GM19193 (cell line): ENCODE measurements around the gene TSPAN9.

ENCODE experiments used
- POLR2A ChIP-seq: IDR thresholded peaks from 4 replicates; pipeline ENCODE4 v1.6.1; 2011; ENCODE audit not compliant: insufficient read depth, insufficient read length; ENCODE audit errors: extremely low read depth

TSPAN9 gene

DNA sequence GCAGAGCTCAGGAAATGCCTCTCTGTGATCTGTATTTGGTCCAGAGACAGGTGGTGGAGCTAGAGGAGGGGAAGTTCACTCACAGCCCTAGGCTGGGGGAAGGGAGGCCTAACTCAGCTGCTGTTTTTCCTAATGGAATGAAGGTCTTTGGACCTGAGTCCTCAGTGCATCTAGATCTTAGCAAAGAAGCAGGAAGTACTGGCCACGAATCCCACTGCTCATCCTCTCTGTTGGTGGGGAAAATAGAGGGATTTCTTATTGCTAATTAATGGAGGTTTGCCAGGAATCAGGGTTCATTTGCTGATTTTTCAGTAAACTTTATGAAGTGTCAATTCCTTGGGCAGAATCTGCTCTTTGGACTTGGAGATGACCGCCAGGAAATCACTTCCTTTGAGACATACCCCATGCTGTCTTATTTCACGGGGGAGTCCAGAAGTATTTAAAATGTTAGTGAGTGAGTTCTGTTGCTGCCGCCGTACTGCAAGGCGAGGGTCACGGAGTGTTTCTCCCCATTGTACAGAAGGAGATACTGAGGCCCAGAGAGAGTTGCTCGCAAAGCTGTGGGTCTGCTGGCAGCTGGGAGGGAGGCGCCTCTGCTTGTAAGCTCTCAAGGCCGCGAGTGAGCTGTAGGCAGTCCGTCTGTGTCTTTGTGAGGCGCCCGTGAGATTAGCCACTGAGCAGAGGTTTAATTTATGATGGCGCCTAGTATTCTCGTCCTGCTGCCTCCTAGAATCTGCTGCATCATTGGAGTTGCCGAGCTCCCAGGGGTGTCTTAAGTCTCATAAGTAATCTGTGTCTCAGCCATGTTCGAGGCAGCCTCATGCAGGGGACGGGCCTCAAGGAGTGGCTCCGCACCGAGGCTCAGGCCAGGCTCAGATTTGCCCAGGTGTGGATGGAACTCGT lies 88.2 kb downstream of the TSPAN9 start:
- no peak for TF ChIP-seq POLR2A

DNA sequence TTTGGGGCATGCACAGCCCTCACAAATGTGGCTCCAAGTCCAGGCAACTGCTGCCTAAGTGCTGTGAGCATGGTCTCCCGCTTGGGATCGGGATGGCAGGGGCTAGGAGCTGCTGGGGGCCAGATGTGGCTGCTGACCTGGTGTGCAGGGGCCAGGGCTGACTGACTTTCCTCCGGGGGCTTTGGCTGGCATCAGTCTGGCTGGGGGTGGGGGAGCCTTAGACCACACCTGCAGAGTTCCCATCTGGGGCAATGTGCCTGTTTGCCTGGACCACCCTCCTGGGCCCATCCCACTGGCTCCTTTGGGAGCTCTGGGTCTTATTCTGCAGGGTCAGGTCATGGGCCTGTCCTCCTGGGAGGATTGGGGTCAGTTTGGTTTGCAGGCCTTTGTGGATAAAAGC lies 90.5 kb downstream of the TSPAN9 start:
- no peak for TF ChIP-seq POLR2A

DNA sequence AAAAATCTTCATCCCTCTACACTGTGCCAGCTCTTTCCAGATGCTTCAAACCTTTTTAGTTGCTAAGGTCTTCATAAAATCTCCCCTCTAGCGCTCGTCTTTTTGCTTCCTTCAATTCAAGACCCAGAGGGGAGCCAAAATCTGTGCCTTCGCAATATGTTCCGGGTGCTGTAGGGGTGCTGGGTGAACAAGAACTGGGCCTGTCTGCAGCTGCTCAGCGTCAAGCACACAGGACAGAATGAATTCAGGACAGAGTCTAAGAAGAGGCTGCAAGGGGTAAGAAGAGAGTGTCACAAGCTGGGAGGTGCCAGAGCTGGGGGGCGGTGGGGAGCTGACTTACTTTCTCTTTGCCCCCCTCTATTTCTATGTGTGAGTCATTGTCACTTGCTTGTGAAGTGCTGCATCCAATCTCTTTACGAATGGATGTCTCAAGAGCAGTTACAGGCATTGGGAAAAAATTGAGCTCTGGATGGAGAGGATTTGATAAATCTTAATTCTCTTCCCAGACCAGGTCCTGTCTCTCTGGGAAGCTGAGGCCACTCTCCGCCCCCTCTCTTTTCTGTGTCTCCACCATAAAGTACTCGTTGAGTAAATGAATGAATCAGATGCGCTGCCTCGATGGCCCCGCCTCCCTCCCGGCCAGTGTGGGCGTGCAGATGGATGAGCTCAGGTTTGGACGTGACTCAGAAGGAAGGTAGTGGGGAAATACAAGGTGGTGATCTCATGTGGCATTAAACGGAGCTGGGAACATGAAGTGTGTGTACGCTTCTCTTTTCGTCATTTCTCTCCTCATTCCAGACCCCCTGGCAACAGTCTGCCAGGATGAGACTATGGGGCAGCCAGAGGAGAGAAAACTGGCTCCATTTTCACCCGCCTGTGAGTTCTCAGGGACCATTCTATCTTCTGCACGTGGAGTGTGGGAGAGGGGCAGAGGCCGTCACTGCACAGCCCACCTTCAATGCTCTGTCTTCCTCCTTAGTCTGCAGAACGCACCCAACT lies 91.3 kb downstream of the TSPAN9 start:
- TF ChIP-seq POLR2A = no peak

DNA sequence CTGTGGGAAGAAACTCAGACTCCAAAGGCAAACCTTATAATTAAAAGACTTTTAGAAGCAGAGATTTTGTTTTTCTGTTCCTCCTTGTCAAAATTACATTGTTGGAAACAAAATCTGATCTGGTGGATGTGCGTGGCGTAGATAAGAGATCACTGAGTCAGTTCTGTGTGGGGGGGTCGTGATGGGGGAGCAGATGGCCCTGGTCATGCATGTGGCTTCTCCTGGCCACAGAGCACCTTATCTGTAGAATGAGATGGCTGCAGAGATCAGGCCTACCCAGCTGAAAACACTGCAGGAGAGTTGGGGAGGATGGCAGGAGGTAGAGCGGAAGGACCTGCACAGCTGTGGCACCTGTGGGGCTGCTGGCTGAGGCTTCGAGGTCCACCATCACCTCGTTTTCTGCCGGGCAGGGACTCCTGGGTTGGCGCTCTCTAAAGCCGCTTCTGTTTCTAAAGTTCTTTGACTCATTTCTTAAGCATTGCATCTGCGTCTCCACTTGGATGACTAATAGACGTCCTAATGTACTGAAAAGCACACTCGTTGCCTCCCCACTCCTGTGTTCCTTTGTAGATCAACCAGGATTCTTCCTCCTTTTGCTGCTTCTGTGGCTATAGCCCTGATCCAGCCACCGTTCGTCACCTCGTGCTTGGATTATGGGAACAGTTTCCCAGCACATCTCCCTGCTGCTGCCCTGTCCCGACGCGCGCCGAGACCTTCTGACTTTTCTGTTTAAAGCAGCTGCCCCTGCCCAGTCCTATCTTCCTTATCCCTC lies 93.4 kb downstream of the TSPAN9 start:
- no peak for TF ChIP-seq POLR2A

DNA sequence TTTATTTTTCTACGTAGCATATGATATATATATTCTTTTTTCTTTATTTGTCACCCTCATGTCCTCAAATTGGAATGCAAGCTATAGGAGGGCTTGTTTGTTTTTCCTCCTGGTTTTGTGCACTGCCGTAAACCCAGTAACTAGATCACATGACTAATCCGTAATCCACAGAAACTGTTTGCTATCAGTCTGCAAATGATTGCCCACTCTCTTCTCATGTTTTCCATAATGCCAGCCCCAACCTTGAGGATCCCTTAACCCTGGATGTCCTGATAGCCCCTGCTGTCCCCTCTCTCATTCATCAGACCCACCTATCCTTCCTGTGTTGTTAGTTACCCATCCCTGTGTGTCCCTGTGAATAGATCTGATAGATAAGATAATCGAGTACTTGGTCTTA lies 94.0 kb downstream of the TSPAN9 start:
- TF ChIP-seq POLR2A = no peak

DNA sequence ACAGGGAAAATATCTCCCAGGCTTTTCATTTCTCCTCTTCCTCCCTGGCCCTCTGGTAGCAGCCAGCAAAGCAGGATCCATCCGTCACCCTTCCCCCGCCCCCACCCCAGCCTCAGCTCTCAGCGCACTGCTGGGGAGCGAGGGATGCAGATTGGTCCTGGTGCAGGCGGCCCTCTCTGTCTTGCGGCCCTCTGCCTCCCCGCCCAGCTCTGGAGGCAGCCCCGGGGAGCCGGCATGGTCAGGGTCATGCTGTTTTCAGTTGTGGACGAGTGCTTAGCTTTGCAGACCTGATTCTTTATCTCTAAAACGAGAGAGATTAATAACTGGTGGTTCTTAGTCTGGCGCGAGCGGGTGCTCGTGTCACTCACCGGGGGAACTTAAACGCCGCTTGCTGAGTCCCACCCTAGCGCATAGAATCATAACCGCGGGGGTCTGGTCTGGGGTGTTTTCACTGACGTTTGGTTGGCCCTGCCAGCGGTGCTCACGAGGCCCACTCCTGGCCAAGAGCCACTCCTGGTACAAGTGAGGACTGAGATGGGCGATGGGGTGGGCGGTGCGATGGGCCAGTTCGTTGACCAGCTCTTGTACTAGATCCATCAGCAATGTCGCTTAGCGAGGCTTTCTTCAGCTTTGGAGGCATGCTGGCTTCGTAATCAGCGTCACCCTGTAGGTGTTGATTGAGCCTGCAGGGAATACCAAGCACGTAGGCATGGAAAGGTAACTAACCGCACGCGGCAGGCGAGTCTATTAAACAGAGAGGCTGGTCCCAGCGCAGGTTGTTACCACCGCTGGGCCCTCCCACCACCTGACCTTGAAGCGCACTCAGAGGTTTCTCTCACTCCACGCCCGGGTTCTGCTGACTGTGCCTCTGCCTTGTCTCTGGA lies 95.2 kb downstream of the TSPAN9 start:
- no peak for TF ChIP-seq POLR2A

DNA sequence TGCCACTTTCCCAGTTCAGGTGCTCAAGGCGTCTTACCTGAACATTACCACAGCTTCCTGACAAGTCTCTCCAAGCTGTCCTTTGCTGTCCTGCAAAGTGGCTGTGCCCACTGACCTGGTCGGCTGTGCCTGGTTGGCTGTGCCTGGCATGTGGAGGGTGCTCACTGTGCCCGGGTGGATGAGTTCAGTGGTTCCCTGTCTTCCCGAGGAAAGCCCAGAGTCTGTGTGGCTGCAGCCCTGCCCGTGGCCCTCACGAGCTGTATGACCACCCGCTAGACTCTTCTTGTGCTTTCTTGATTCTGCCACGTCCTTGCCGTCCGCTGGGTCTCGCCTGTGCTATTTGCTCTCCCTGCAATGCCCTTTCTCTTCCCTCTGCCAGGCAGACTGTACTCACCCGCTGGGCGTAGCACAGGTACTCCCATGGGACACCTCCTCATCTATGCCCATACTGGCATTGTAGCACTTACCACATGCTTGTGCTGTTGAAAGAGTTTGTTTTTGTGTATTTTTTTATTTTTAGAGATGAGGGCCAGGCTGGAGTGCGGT lies 95.9 kb downstream of the TSPAN9 start:
- TF ChIP-seq POLR2A = no peak

DNA sequence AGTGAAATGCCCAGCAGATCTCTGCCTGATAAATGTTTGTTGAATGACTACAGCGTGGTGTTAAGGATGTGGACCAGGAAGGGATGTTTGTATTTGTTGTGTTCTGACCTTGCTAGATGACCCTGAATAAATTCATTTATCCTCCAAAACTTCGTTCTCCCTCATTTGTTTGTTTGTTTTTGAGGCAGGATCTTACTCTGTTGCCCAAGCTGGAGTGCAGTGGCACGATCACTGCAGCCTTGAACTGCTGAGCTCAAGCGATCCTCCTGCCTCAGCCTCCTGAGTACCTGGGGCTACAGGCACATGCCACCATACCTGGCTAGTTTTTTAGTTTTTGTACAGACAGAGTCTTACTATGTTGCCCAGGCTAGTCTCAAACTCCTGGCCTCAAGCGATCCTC lies 96.7 kb downstream of the TSPAN9 start:
- no peak for TF ChIP-seq POLR2A

DNA sequence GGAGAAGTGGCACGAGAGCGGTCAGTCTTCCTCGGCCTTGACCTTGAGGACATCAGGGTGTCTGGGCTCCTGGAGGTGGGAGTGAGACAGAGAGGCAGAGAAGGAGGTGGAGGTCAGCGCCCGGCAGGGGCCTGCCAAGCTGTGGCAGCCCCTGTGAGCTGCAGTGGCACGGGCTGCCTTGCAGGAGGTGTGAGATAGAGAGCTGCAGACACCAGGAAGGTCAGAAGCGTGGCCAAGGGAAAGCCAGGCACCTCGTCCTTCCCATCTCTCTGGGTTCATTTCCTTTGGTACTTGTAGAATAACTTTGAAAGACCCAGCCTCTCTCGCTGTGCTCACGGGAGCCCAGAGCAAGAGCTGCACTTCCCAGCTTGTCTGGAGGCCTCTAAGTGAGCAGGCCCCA lies 98.1 kb downstream of the TSPAN9 start:
- TF ChIP-seq POLR2A = no peak

DNA sequence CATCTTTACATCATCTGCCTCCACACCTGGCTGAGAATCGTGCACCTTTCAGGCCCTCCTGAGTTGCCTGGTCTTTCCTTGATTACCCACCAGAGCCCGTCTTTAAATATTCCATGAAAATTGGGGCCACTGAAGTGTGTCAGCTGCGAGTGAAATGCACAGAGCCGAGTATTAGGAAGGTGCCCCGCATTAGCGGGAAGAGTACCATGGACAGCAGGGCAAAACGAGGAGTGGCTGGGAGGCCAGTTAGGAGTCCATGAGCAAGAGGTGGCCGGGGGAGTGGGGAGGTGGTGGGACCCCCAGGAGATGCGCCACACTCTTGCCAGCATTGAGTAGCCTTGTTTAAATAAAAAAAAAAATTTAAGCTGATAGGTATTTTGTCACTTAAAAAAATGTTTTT lies 99.6 kb downstream of the TSPAN9 start:
- no peak for TF ChIP-seq POLR2A

DNA sequence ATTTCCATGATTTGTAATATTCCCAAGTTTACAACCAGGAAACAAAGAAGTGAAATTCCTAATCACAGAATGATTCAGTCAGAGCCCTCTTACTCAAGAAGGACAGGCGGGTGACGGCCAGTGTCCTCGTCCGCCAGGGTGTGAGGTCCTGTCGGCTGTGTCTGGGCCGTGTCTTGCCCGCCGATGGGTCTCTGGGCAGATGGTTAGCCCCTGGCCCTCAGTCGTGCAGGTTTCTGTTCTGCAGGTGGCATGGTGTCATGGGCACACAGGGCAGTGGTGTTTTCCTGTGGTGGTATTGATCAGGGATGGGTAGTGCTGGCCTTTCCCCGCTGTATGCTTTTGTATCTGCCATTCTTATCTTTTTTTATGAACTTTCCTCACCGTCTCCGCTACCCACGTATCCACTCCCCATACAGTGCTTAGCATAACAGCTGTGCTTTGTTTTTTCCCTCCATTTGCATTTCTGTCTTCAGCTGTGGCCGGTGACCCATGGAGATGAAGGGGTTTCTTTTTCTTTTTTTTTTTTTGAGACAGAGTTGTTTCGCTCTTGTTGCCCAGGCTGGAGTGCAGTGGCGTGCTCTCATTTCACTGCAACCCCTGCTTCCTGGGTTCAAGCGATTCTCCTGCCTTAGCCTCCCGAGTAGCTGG lies 100.7 kb downstream of the TSPAN9 start:
- TF ChIP-seq POLR2A = no peak

DNA sequence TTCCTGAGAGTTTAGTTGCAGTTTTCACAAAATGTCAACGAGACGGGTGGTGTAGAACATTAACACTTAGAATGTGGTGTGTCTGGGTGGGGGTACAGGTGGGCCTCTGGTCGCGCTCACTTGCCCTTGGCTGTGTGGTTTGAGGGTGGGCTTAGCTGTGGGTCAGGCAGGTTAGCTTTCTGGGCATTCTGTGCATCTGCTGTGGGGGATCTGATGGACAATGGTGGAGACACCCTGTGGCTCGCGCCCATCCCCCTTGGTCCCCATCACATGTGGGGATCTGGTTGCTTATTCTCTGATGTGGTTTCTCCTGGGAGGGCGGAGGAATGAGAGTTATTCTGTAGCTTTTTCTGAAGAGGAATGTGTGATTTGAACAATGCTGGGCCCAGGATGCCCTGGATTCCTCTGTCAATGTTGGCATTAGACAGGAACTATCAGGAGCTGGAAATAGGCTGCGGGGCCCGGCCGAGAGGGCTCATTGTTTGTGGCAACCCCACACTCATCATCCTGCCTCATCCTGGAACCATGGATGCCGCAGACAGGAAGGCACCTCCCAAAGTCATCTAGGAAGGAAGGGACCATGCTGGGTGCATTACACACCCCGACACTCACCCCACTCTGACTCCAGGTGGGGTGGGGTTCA lies 101.6 kb downstream of the TSPAN9 start:
- no peak for TF ChIP-seq POLR2A

DNA sequence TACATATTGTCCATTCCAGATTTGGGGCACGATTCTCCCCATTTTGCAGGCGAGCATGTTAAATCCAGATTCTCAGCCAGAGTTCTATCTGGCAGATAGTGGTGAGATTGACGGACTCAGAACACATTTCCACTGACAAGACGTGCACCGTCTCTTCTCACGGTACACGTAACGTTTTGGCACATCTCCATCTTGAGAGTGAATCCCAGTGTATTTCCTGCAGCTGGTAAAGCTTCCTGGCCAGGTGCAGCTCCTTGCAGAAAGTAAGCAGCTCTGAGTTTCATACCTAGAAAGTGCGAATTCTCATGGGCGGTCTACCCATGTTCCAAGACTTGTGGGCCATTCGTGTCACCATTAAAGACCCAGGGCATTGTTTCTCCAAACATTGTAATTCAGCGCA lies 102.6 kb downstream of the TSPAN9 start:
- no peak for TF ChIP-seq POLR2A
